ENCODE results near the gene PBX3.

- TF ChIP-seq SETDB1 (CRISPR knock-in tag; IDR thresholded peaks at IDR 0.05; ENCODE audit: borderline replicate concordance): no peak
- TF ChIP-seq ZNF740 (CRISPR knock-in tag; IDR thresholded peaks at IDR 0.05): no peak
- TF ChIP-seq, protein P1, sequence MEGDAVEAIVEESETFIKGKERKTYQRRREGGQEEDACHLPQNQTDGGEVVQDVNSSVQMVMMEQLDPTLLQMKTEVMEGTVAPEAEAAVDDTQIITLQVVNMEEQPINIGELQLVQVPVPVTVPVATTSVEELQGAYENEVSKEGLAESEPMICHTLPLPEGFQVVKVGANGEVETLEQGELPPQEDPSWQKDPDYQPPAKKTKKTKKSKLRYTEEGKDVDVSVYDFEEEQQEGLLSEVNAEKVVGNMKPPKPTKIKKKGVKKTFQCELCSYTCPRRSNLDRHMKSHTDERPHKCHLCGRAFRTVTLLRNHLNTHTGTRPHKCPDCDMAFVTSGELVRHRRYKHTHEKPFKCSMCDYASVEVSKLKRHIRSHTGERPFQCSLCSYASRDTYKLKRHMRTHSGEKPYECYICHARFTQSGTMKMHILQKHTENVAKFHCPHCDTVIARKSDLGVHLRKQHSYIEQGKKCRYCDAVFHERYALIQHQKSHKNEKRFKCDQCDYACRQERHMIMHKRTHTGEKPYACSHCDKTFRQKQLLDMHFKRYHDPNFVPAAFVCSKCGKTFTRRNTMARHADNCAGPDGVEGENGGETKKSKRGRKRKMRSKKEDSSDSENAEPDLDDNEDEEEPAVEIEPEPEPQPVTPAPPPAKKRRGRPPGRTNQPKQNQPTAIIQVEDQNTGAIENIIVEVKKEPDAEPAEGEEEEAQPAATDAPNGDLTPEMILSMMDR (CRISPR knock-in tag; IDR thresholded peaks at IDR 0.05): no peak
- TF ChIP-seq CBX2 (IDR thresholded peaks at IDR 0.05; ENCODE audit: low read depth, low read length): no peak
- TF ChIP-seq CBX2 (CRISPR knock-in tag; IDR thresholded peaks at IDR 0.05; ENCODE audit: low read depth): no peak
- TF ChIP-seq POLR2A (IDR thresholded peaks at IDR 0.05; ENCODE audit: insufficient read depth in 1 of 2, low read depth in 2 of 2, low read length in 2 of 2): no peak
- no peak for TF ChIP-seq GABPA (IDR thresholded peaks at IDR 0.05; ENCODE audit: low read depth, low read length)
- no peak for TF ChIP-seq GABPA (CRISPR knock-in tag; IDR thresholded peaks at IDR 0.05; ENCODE audit: low read depth)
Observed at GRCh38 chr9:125883565-125884217, 136.5 kb downstream of the PBX3 start.

Measured in HepG2 (cell line).